Measurements from ENCODE around the gene LSMEM2. TPM values are rescaled to one million over a fixed set of nuclear protein-coding genes. Genes with fewer than 3 reads are reported as not detected.

Gene LSMEM2
- polyA plus RNA-seq, 1 donor (not counting 4 experiments of a cell fraction or from before 2014, with no cell fraction given), result not detected

DNA sequence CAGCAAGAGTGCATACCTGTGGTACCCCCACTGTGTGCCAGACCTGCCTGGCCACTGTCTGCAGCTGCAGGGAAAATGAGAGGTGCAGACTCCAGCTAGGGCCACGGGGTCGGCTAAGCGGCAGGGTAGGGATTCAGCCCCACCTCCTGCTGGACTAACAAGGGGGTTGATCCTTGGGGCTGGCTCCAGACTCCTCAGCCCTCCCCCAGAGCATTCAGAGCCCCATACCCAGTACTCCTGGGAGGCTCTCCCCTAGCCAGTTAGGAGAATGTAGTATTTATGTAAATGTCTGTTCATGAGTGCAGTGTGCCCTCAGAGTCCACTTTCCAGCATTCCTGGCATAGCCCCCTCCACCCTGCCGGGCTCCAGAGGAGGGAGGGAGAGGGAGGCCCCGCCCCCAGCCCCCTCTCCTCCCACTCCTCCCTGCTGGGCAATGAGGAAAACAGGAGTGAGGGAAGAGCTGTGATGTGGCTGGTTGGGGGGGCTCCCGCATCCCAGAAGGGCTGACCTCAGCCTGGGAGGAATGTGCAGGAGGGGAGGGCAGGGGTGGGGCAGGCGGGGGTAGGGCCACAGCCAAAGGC lies 14.4 kb upstream of the LSMEM2 start:
- DNase-seq (ENCODE audit: low read depth, low spot score), result no peak
- Histone ChIP-seq H3K4me1 (ENCODE audit: control insufficient read depth, extremely low read depth, insufficient read depth, low read length) (peaks cover 29% of the 10 kb centered on the region), H2AFZ (ENCODE audit: control insufficient read depth, low read length) (no peak overlapping the region), H3K4me2 (ENCODE audit: control insufficient read depth, extremely low read depth, insufficient read depth, low read depth, low read length) (no peak overlapping the region), H3K36me3 (ENCODE audit: control insufficient read depth in 2 of 2, extremely low read depth in 1 of 2, insufficient read depth in 2 of 2, low read length in 2 of 2) (no peaks in the 10 kb centered on the region), H3K27me3 (ENCODE audit: control insufficient read depth, extremely low read depth, insufficient read depth, low read length) (peaks cover 3% of the 10 kb centered on the region), H3K27ac (ENCODE audit: control insufficient read depth, insufficient read depth, low read length) (no peak overlapping the region), H3K9ac (ENCODE audit: control insufficient read depth, extremely low read depth, insufficient read depth, low read length) (no peak overlapping the region), H3K9me1 (ENCODE audit: control insufficient read depth, extremely low read depth, insufficient read depth, low read length) (peaks cover 2% of the 10 kb centered on the region), H3K9me3 (ENCODE audit: control insufficient read depth, low read depth, low read length) (no peaks in the 10 kb centered on the region), H3K4me3 (ENCODE audit: control insufficient read depth in 2 of 3, extremely low read depth in 1 of 3, insufficient read depth in 2 of 3, low read depth in 1 of 3, low read length in 3 of 3) (no peak overlapping the region), H4K20me1 (ENCODE audit: control insufficient read depth, extremely low read depth, insufficient read depth, low read length) (no peaks in the 10 kb centered on the region), H3K79me2 (ENCODE audit: control insufficient read depth, insufficient read depth, low read length) (no peaks in the 10 kb centered on the region)
- dilution Hi-C loops (cut with MboI; ENCODE audit: extremely low pct_ligation_motif_present, low sequenced_read_pairs), result no loop called here
- TF ChIP-seq EZH2 (IDR thresholded peaks at IDR 0.05; ENCODE audit: low read length), result no peak
- TF ChIP-seq, protein P1, sequence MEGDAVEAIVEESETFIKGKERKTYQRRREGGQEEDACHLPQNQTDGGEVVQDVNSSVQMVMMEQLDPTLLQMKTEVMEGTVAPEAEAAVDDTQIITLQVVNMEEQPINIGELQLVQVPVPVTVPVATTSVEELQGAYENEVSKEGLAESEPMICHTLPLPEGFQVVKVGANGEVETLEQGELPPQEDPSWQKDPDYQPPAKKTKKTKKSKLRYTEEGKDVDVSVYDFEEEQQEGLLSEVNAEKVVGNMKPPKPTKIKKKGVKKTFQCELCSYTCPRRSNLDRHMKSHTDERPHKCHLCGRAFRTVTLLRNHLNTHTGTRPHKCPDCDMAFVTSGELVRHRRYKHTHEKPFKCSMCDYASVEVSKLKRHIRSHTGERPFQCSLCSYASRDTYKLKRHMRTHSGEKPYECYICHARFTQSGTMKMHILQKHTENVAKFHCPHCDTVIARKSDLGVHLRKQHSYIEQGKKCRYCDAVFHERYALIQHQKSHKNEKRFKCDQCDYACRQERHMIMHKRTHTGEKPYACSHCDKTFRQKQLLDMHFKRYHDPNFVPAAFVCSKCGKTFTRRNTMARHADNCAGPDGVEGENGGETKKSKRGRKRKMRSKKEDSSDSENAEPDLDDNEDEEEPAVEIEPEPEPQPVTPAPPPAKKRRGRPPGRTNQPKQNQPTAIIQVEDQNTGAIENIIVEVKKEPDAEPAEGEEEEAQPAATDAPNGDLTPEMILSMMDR (optimal IDR thresholded peaks at IDR 0.05 in 1 of 3, IDR thresholded peaks at IDR 0.05 in 1 of 3, conservative IDR thresholded peaks at IDR 0.05 in 1 of 3; ENCODE audit: extremely low read depth in 1 of 3, insufficient read depth in 2 of 3, low read length in 3 of 3), result no peak
- no peak for FAIRE-seq

GRCh38 chr3:50264964-50265485 lies 13.9 kb upstream of the LSMEM2 start:
- Histone ChIP-seq H3K9ac (ENCODE audit: control insufficient read depth, extremely low read depth, insufficient read depth, low read length) (no peak overlapping the region), H3K4me1 (ENCODE audit: control insufficient read depth, extremely low read depth, insufficient read depth, low read length) (peaks cover 30% of the 10 kb centered on the region)
- DNase-seq (ENCODE audit: low read depth, low spot score), result no peak

More at GRCh38 chr3:50264964-50265485, 13.9 kb upstream of the LSMEM2 start:
- TF ChIP-seq EZH2 (IDR thresholded peaks at IDR 0.05; ENCODE audit: low read length), result no peak
- TF ChIP-seq, protein P1 (optimal IDR thresholded peaks at IDR 0.05 in 1 of 3, IDR thresholded peaks at IDR 0.05 in 1 of 3, conservative IDR thresholded peaks at IDR 0.05 in 1 of 3; ENCODE audit: extremely low read depth in 1 of 3, insufficient read depth in 2 of 3, low read length in 3 of 3), result no peak
- Histone ChIP-seq H3K79me2 (ENCODE audit: control insufficient read depth, insufficient read depth, low read length) (no peaks in the 10 kb centered on the region), H4K20me1 (ENCODE audit: control insufficient read depth, extremely low read depth, insufficient read depth, low read length) (no peaks in the 10 kb centered on the region), H3K9me3 (ENCODE audit: control insufficient read depth, low read depth, low read length) (no peaks in the 10 kb centered on the region), H3K4me2 (ENCODE audit: control insufficient read depth, extremely low read depth, insufficient read depth, low read depth, low read length) (no peak overlapping the region), H3K36me3 (ENCODE audit: control insufficient read depth in 2 of 2, extremely low read depth in 1 of 2, insufficient read depth in 2 of 2, low read length in 2 of 2) (no peaks in the 10 kb centered on the region), H3K9me1 (ENCODE audit: control insufficient read depth, extremely low read depth, insufficient read depth, low read length) (peaks cover 2% of the 10 kb centered on the region), H2AFZ (ENCODE audit: control insufficient read depth, low read length) (no peak overlapping the region), H3K27ac (ENCODE audit: control insufficient read depth, insufficient read depth, low read length) (no peak overlapping the region), H3K27me3 (ENCODE audit: control insufficient read depth, extremely low read depth, insufficient read depth, low read length) (peaks cover 3% of the 10 kb centered on the region), H3K4me3 (ENCODE audit: control insufficient read depth in 2 of 3, extremely low read depth in 1 of 3, insufficient read depth in 2 of 3, low read depth in 1 of 3, low read length in 3 of 3) (no peak overlapping the region)
- no peak for FAIRE-seq
- dilution Hi-C loops (cut with MboI; ENCODE audit: extremely low pct_ligation_motif_present, low sequenced_read_pairs), result no loop called here

Data from keratinocyte (primary cell).